Stimulated activated CD4-positive, alpha-beta T cell treated with anti-CD3 and anti-CD28 coated beads, Interleukin-1b, Interleukin-23, amount 100 ng/mL, for 1 hour (primary cell): ENCODE results near the gene NFIA.

Experiments
- DNase-seq, 2 donors: peaks; one replicate each; pipeline ENCODE4 v3.0.0-alpha.2; 2020; ENCODE audit warnings: low read depth in 2 of 2

NFIA gene

GRCh38 chr1:61215119-61215518, 132.8 kb downstream of the NFIA start:
- no peak for DNase-seq

DNA sequence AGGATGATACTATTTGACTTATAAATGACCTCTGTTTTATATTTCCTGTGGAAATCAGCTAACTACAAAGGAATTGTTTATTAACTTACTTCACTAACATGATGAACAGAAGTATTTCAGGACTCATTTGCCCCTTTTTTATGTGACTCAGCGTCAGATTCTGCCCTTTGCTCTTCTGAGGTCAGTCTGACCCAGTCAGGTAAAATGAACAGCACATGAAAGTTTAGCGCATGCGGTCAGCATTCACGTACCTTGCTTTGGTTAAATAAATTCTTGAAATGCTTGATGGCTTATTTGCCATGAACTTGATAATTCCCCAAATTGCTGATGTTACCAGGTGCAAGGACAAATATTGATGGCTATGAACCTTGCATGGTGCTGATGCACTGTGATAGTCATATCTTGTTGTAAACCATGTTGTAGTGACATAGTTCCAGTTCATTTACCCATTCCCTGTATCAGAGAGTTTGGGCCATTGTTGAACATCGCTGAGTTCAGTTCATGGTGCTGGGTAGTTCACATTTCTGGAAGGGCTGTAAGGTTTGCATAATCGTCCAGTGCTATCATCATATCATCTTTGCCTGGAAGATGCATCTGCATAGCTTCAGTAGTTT, 133.4 kb downstream of the NFIA start:
- no peak for DNase-seq

DNA sequence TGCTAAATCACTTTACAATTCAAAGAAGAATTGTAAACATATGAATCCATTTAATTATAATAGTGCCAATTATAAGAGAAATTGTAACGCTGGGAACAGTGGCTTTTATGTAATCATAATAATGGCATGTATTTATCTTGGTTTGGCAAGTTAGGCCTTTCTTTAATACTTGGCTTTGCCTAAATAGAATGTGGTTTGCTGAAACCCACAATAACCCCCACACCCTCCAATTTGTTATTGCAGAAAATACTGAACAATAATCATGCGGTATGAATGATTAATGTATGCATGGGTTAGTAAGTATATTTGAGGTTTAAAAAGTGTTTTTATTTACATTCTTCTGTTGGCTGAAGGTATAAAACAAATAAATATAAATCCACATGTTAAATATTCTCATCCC, 138.2 kb downstream of the NFIA start:
- DNase-seq = no peak

DNA sequence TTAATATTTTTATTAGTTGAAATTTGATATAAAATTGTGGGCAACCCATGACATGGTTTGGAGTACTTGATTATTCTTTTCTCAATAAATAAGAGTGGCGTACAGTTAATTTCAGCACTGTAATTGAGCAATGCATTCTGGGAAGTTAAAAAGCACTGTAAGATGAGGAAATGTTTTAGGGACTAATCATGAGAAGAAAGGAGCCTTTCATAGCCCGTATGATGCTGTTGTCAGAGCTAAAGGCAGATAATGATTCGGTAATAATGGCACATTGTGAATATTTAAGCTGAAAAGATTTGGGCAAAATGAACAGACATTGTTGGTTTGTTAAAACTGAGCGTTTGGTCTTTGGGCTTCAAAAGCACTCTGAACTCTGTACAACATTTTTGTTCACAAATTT, 139.3 kb downstream of the NFIA start:
- no peak for DNase-seq

GRCh38 chr1:61222240-61222639, 139.9 kb downstream of the NFIA start:
- DNase-seq = no peak

- DNase-seq = no peak
Observed at GRCh38 chr1:61223140-61223539, 140.8 kb downstream of the NFIA start.

GRCh38 chr1:61224609-61225008, 142.2 kb downstream of the NFIA start:
- DNase-seq = no peak

GRCh38 chr1:61225478-61225877, 143.1 kb downstream of the NFIA start:
- DNase-seq = no peak

DNA sequence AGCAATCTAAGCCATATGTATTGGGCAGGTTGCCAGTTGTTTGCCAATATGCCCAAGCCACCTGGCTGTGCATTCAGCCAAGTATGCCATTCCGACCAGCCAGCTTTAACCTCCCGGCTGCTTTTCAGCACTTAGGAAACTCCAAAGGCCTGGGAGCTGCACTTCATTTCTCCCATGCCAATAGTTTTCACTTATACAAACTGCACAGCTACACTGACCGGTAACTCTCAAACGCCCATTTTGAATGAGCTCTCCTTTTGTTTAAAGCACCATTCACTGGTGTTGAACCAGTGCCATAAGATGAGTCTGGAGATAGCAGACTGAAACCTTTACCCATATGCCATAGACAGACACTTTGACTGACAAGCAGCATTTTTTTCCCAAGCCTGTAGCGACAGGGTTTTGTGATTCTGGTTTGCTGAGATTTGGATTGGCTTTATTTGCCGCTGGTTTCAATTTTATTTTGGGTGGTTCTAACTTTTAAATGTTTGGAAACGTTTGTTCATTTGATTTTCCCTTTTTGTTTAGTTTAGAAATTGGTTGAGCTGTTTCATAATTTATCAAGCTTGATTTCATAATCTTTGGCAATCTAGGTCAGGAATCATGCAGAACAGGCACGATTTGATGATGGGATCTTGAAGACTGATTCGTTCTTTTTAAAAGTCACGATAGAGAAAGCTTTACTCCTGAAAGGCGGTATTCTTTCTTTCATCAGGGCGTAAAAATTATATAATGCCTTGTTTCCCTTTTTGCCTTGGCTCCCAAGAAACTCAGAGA, 144.6 kb downstream of the NFIA start:
- no peak for DNase-seq

- DNase-seq = no peak
Observed at GRCh38 chr1:61227857-61228550, 145.6 kb downstream of the NFIA start.

DNA sequence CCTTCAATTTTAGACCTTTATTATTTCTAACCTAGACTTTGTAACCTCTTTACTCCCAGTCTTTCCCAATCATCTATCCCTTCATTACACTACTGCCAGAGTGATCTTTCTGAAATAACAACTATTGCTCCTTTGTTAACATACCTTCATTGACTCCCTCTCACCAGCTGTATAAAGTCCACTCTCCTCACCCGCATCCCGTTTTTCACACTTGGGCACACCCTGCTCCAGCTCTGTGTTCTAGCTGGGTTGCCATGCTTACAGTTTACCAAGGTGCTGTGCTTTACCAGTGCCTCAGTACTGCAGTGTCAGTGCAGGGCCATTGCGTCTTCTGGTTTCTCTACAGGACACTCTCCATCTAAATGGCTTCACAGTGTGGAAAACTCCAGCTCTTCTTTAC, 148.2 kb downstream of the NFIA start:
- DNase-seq = no peak

GRCh38 chr1:61231795-61232194, 149.4 kb downstream of the NFIA start:
- no peak for DNase-seq

- DNase-seq = no peak
Observed at GRCh38 chr1:61233121-61233660, 150.8 kb downstream of the NFIA start.

DNA sequence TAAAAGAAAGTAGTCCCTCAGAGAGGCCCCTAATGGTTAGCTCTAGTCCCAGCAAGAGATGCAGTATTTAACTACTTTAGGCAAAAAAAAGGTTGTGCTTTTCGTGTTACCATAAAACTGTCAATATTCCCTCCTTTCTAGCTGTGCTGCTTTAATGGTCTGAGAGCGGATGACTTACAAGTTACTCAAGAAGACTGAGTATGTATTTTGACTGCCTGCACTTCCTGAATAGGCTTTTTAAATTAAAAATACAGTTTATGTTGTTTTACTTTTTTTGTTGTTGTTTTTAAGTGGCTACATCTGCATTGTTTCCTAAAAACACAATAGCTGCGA, 152.2 kb downstream of the NFIA start:
- DNase-seq = no peak

GRCh38 chr1:61237147-61237546, 154.8 kb downstream of the NFIA start:
- DNase-seq = no peak

- DNase-seq = no peak
Observed at GRCh38 chr1:61237659-61238358, 155.4 kb downstream of the NFIA start.

- DNase-seq = no peak
Observed at GRCh38 chr1:61238359-61238665, 156.0 kb downstream of the NFIA start.

- no peak for DNase-seq
Observed at GRCh38 chr1:61240878-61241277, 158.5 kb downstream of the NFIA start.

- DNase-seq = no peak
Observed at GRCh38 chr1:61241411-61241838, 159.1 kb downstream of the NFIA start.

DNA sequence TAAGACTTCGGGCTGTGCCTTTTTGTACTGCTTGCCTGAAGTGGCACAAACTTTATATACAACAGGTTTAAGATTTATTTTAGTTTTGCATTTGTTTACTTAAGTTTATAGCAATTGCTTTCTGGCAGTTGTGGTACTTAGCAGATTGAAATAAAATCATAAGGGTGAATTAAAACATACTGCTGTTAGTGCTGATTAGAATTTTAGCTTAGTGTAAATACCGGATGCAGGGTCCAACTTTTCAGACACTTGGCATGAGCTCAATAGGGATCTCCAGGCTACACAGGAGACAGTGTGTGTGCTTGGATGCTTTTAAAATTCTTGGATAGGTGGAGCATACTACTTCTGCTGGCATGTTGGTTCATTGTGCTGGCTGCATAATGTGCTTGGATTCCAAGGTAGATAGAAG, 159.6 kb downstream of the NFIA start:
- DNase-seq = no peak

GRCh38 chr1:61244114-61244513, 161.8 kb downstream of the NFIA start:
- DNase-seq = no peak

DNA sequence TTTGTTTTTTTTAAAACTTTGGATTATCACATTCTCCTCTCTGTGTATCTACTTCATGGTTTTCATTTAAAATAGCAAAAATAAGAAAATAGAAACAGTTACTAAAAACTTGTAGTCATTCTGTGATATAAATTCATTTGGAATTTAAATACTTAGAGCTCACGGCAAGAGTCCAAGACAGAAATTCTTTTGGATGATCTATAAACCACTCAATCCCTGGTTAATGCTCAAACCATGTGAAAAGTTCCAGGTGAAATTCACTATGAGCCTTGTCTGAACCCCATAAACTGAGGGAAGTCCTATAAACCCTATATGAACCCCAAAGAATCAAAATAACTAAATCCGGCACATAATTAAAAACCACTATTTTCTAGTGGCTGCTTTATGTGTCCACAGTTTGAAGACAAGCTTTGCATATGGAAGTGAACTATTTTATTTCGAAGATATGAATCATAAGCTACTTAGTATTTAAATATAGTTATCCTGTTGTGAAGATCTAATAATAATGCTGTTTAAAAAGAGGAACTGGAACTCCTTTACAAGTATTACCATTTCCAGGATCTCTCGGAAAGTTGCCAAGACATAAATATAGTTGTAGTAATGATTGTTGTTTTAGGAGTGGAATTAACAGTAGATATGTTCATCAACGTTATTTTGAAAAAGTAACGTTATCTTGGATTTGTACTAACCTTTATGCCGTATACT, 163.5 kb downstream of the NFIA start:
- DNase-seq = no peak
